C4-2B (cell line): Measurements from ENCODE around the gene RASA4B.

Source experiments
- ZFX ChIP-seq: fragments of 450-650 bp; IDR thresholded peaks from 2 replicates; pipeline ENCODE4 v1.6.1; 2017
- TF ChIP-seq, protein P1 (sequence below): fragments of 450-650 bp; conservative IDR thresholded peaks from 2 replicates; pipeline ENCODE4 v1.5.1; 2017; ENCODE audit warnings: mild to moderate bottlenecking

DNA sequence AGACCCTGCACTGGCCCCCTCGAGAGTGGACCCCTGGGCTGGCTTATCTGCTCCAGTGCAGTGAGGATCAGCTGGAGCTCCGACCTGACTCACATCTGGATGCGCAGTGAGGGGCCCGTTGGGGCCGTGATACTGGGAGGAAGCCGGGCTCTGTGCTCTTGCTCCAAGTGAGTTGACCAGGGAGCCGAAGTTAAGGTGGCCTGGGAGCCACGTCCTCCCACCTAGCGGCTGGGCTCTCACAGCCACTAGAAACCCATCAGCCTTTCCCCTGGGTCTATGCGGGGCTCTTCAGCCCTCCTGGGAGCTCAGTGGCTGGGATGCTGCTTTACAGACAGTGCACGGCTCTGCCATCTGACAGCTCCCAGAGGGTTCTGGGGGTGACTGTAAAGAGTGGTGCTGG is 62.0 kb downstream of the RASA4B start:
- TF ChIP-seq, protein P1, sequence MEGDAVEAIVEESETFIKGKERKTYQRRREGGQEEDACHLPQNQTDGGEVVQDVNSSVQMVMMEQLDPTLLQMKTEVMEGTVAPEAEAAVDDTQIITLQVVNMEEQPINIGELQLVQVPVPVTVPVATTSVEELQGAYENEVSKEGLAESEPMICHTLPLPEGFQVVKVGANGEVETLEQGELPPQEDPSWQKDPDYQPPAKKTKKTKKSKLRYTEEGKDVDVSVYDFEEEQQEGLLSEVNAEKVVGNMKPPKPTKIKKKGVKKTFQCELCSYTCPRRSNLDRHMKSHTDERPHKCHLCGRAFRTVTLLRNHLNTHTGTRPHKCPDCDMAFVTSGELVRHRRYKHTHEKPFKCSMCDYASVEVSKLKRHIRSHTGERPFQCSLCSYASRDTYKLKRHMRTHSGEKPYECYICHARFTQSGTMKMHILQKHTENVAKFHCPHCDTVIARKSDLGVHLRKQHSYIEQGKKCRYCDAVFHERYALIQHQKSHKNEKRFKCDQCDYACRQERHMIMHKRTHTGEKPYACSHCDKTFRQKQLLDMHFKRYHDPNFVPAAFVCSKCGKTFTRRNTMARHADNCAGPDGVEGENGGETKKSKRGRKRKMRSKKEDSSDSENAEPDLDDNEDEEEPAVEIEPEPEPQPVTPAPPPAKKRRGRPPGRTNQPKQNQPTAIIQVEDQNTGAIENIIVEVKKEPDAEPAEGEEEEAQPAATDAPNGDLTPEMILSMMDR = no peak
- no peak for TF ChIP-seq ZFX
